Adrenal gland (tissue), 12 donors: ENCODE measurements around the gene MACROD2. TPM values are rescaled to one million over a fixed set of nuclear protein-coding genes. Genes with fewer than 3 reads are reported as not detected.

Experiments
- DNase-seq, 7 donors: peaks; one replicate each; pipeline ENCODE4 v3.0.0-alpha.2; 2019 to 2020
- H3K27ac ChIP-seq, 5 donors: fragments of 200-600 bp; sonication (generic) in 4 of 5; 1 replicate in 3 of 5; 2 replicates in 2 of 5; pipeline versions ENCODE4 v1.5.1 to v1.8.0; 2016 to 2020; ENCODE audit warnings: mild to moderate bottlenecking in 1 of 5
- H3K27me3 ChIP-seq: fragments of 200-600 bp; 2 replicates; pipeline ENCODE4 v1.8.0; 2021
- H3K36me3 ChIP-seq, 2 donors: fragments of 200-600 bp; replicated peaks in 1 of 2; 1 replicate in 1 of 2; 2 replicates in 1 of 2; pipeline versions ENCODE4 v1.5.1 to v1.8.0; 2018 to 2022
- H3K4me1 ChIP-seq, 2 donors: fragments of 200-600 bp; replicated peaks in 1 of 2; 1 replicate in 1 of 2; 2 replicates in 1 of 2; pipeline versions ENCODE4 v1.5.1 to v1.8.0; 2018 to 2021
- H3K4me3 ChIP-seq, 4 donors: fragments of 200-600 bp; sonication (generic) in 3 of 4; one replicate each; pipeline ENCODE4 v1.5.1; 2016 to 2018
- H3K9me3 ChIP-seq, 3 donors: fragments of 200-600 bp; sonication (generic) in 1 of 3; replicated peaks in 1 of 3; 1 replicate in 2 of 3; 2 replicates in 1 of 3; pipeline versions ENCODE4 v1.5.1 to v1.8.0; 2016 to 2021
- POLR2A ChIP-seq, 2 donors: fragments of 450-650 bp; IDR thresholded peaks; one replicate each; pipeline ENCODE4 v1.6.1; 2017; ENCODE audit warnings: antibody characterized with exemption in 2 of 2, mild to moderate bottlenecking in 2 of 2, moderate library complexity in 1 of 2
- WGBS, 4 donors: extraction: QIAGEN DNeasy Blood & Tissue Kit in 2 of 4; methylation state at CpG; one replicate each; pipeline versions ENCODE4 v1.1.5 to v1.1.7; 2013 to 2017; 5-methylcytosine and 5-hydroxymethylcytosine counted together
- intact Hi-C, 2 donors: fragments of 100-400 bp; cut with DNase I; formaldehyde crosslinking; loops; one replicate each; pipeline versions ENCODE4 v1.14.1 to v1.15.0; 2022 to 2023
- polyA plus RNA-seq, 3 donors: library from polyadenylated mRNA; stranded (reverse); fragments of 200-250 nt in 2 of 3; fragments of 350-450 nt in 1 of 3; fragmentation: Illumina TruSeq in 1 of 3; extraction: RNeasy Lipid Tissue Mini Kit (QIAGEN cat#74804) in 1 of 3; gene quantifications; one replicate each; pipeline ENCODE4 v1.2.3, GENCODE V29; 2013 to 2014
- total RNA-seq, 9 donors: library from RNA; depleted of rRNA in 4 of 9; stranded (reverse); fragments of >200 nt in 4 of 9; fragments of 120-200 nt in 1 of 9; fragmentation: NEBNext Ultra II Directional in 1 of 9; extraction: Animal tissue kit (Norgen Biotek cat#: 25700) in 1 of 9; gene quantifications; one replicate each; pipeline versions ENCODE4 v1.1.0 to v1.2.4, GENCODE V29; 2013 to 2023
- TF ChIP-seq, protein P1 (sequence below), 6 experiments: fragments of 450-650 bp in 4 of 6; fragments of 200-600 bp in 2 of 6; sonication (generic) in 1 of 6; IDR thresholded peaks; 1 replicate in 5 of 6; 2 replicates in 1 of 6; pipeline versions ENCODE4 v1.5.1 to v1.8.0; 2016 to 2021; ENCODE audit warnings: antibody characterized with exemption in 6 of 6, mild to moderate bottlenecking in 2 of 6, moderate library complexity in 1 of 6
- donor health status: healthy with polysubstance abuse.
- donor health status: Bipolar disorder and iron deficiency.
- donor health status: DM: yes; HTN: yes; CAD: no.
- donor health status: DM: no; HTN: no; CAD: no.
- donor health status: DM: no; HTN: no; CAD: no.
- donor health status: DM: yes; HTN: yes; CAD: no.

Gene MACROD2
- total and polyA plus RNA-seq, 12 donors: 1.1 to 21.2 (median 6.4) TPM

DNA sequence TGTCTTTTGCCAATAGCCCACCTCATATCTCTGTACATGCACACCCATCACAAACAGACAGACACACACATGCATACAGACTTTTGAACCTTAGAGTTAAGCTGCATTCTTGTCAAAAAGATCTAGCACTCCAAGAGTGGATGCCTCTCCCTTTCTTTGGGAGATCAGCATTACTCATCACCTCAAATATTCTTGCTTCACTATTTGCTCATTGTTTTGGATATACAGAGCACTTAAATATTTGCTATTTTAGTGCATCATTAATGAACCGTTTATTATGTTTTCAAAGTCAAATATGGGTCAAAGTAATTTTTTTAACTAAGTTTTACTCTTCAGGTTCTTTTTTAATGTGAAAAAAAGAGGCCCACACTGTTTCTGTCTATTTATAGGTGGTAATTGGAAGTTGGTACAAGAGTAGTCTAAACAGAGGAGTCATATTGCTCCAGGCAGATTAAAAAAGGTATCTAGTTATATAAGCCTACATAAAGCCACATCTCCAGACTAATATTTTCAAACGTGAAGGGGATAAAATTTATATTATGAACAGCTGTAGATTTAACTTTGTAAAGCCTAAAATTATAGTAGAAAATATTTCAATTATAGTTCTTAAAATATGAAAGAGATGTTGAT, 239.5 kb downstream of the MACROD2 start:
- no peak for TF ChIP-seq POLR2A (IDR thresholded peaks at IDR 0.05)
- TF ChIP-seq, protein P1, sequence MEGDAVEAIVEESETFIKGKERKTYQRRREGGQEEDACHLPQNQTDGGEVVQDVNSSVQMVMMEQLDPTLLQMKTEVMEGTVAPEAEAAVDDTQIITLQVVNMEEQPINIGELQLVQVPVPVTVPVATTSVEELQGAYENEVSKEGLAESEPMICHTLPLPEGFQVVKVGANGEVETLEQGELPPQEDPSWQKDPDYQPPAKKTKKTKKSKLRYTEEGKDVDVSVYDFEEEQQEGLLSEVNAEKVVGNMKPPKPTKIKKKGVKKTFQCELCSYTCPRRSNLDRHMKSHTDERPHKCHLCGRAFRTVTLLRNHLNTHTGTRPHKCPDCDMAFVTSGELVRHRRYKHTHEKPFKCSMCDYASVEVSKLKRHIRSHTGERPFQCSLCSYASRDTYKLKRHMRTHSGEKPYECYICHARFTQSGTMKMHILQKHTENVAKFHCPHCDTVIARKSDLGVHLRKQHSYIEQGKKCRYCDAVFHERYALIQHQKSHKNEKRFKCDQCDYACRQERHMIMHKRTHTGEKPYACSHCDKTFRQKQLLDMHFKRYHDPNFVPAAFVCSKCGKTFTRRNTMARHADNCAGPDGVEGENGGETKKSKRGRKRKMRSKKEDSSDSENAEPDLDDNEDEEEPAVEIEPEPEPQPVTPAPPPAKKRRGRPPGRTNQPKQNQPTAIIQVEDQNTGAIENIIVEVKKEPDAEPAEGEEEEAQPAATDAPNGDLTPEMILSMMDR (IDR thresholded peaks at IDR 0.05): no peak

DNA sequence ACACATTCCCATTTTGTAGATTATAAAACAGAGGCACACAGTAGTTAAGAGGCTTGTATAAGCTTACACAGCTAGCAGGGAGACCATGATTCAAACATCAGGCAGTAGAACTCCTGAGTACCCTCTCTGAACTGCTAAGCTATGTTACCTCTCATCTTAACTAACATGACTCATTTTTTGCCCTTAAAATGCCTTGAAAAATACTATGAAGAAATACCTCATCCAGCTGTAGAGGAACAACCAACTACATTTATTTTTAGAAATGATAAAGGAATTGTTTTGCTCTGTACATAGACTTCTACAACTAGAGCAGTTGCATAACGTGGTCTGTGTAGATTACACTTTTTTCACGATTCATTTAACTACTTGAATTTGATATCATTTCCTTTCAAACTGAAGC, 240.0 kb downstream of the MACROD2 start:
- no peak for DNase-seq
- H3K9me3 ChIP-seq: no peaks in the 10 kb centered on the region
- intact Hi-C loops: no loop called here
- H3K4me3 ChIP-seq: no peak overlapping the region
- no peaks in the 10 kb centered on the region for H3K36me3 ChIP-seq
- H3K4me1 ChIP-seq: no peaks in the 10 kb centered on the region
- no peaks in the 10 kb centered on the region for H3K27me3 ChIP-seq
- TF ChIP-seq POLR2A (IDR thresholded peaks at IDR 0.05): no peak
- TF ChIP-seq, protein P1 (IDR thresholded peaks at IDR 0.05): no peak
- WGBS, 4 donors: 41 to 68% (median 59%) methylated on average over 2 of the region's 2 CpGs
- no peak overlapping the region for H3K27ac ChIP-seq

More for the DNA sequence above, 239.5 kb downstream of the MACROD2 start:
- WGBS, 4 donors: 44 to 57% (median 48%) methylated on average over 2 of the region's 2 CpGs
- H3K4me3 ChIP-seq: no peak overlapping the region
- H3K9me3 ChIP-seq: no peaks in the 10 kb centered on the region
- H3K27me3 ChIP-seq: no peaks in the 10 kb centered on the region
- H3K4me1 ChIP-seq: no peaks in the 10 kb centered on the region
- DNase-seq: no peak
- intact Hi-C loops: no loop called here
- no peaks in the 10 kb centered on the region for H3K36me3 ChIP-seq
- H3K27ac ChIP-seq: no peak overlapping the region

- Histone ChIP-seq H3K27ac (no peak overlapping the region), H3K36me3 (no peaks in the 10 kb centered on the region), H3K4me1 (no peaks in the 10 kb centered on the region), H3K9me3 (no peaks in the 10 kb centered on the region), H3K4me3 (no peak overlapping the region), H3K27me3 (no peaks in the 10 kb centered on the region)
- intact Hi-C loops: no loop called here
- no peak for TF ChIP-seq POLR2A (IDR thresholded peaks at IDR 0.05)
- TF ChIP-seq, protein P1 (IDR thresholded peaks at IDR 0.05): no peak
- WGBS, 4 donors: 40 to 80% (median 51%) methylated on average over 1 of the region's 1 CpG
- no peak for DNase-seq
Observed at GRCh38 chr20:14245368-14245970, 250.2 kb downstream of the MACROD2 start.

- intact Hi-C loops: no loop called here
- H3K27ac ChIP-seq: no peak overlapping the region
- DNase-seq: no peak
- WGBS, 4 donors: 86 to 94% (median 90%) methylated on average over 1 of the region's 1 CpG
- H3K27me3 ChIP-seq: no peaks in the 10 kb centered on the region
- no peaks in the 10 kb centered on the region for H3K9me3 ChIP-seq
- no peaks in the 10 kb centered on the region for H3K36me3 ChIP-seq
- H3K4me1 ChIP-seq: no peaks in the 10 kb centered on the region
- no peak overlapping the region for H3K4me3 ChIP-seq
- TF ChIP-seq, protein P1 (IDR thresholded peaks at IDR 0.05): no peak
- no peak for TF ChIP-seq POLR2A (IDR thresholded peaks at IDR 0.05)
Observed at GRCh38 chr20:14259689-14260088, 264.4 kb downstream of the MACROD2 start.
